Spleen (tissue), 7 donors: ENCODE measurements around the gene PHF20.
A peak's percentile ranks its signal among the peaks of the same experiment; 100 is the strongest.

Experiments
- CTCF ChIP-seq, 11 experiments: fragments of 200-600 bp in 7 of 11; fragments of 450-650 bp in 4 of 11; sonication (generic) in 4 of 11; IDR thresholded peaks in 8 of 11; conservative IDR thresholded peaks in 3 of 11; 1 replicate in 7 of 11; 2 replicates in 4 of 11; pipeline versions ENCODE4 v1.4.0 to v1.8.0; 2016 to 2021; ENCODE audit warnings: antibody characterized with exemption in 11 of 11, inconsistent platforms in 4 of 11, mild to moderate bottlenecking in 1 of 11
- POLR2A ChIP-seq, 3 donors: fragments of 450-650 bp; IDR thresholded peaks; one replicate each; pipeline ENCODE4 v1.5.1; 2017; ENCODE audit warnings: antibody characterized with exemption in 3 of 3, mild to moderate bottlenecking in 1 of 3
- POLR2AphosphoS5 ChIP-seq, 3 donors: sonication (generic); formaldehyde crosslinking; IDR thresholded peaks; one replicate each; pipeline ENCODE4 v1.5.1; 2017; ENCODE audit warnings: antibody characterized with exemption in 3 of 3
- donor health status: DM: no; HTN: no; CAD: no; lungs with moderate emphysema.
- donor health status: DM: no; HTN: no; CAD: no.
- donor health status: DM: no; HTN: no; CAD: no.

- TF ChIP-seq CTCF (IDR thresholded peaks at IDR 0.05 in 8 of 11, conservative IDR thresholded peaks at IDR 0.05 in 3 of 11), result no peak
- TF ChIP-seq POLR2A (IDR thresholded peaks at IDR 0.05), result no peak
- TF ChIP-seq POLR2AphosphoS5 (IDR thresholded peaks at IDR 0.05), result peak in 1 of 3 donors; percentile 32
These were observed 39.8 kb upstream of the PHF20 start for GRCh38 chr20:35731862-35732643.
